ENCODE measurements around the gene KPTN.

DNA sequence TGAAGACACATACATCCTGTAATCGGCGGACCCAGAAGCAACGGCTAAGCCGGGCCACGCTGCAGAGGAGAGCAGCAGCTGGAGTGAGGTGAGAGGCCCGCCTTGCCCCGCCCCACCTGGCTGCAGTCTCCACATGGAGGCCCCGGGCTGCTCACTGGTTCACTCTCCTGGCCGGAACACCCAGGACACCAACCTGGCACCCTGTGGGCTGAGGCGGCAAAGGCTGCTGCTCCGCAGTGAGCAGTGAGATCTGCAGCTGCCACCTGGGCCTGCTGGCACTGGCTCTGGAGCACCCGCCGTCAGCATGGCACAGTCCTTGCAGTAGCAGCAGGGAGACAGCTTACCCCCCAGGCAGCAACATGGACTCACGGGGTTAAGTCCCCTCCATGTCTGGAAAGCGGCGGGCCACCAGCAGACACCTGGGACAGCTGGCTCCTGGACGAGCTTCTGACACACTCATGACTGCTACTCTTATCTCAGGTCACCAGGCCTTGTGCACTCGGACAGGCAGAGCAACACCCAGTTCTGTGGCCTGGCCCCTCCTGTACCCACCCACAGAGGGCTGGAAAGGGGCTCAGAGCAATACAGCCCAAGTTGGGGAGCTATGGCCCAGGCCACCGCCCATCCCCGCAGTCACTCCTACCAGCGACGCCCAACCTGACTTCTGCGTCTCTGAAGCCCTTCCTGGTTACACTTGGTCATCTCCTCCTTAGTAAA lies 13.2 kb upstream of the KPTN start:
- no peak for TF ChIP-seq CTCF (IDR thresholded peaks at IDR 0.05; ENCODE audit: low read depth, low read length)
- TF ChIP-seq EZH2phosphoT487 (IDR thresholded peaks at IDR 0.05; ENCODE audit: low read depth) = no peak
